Measurements from ENCODE around the gene TMCO4.

Gene TMCO4

DNA sequence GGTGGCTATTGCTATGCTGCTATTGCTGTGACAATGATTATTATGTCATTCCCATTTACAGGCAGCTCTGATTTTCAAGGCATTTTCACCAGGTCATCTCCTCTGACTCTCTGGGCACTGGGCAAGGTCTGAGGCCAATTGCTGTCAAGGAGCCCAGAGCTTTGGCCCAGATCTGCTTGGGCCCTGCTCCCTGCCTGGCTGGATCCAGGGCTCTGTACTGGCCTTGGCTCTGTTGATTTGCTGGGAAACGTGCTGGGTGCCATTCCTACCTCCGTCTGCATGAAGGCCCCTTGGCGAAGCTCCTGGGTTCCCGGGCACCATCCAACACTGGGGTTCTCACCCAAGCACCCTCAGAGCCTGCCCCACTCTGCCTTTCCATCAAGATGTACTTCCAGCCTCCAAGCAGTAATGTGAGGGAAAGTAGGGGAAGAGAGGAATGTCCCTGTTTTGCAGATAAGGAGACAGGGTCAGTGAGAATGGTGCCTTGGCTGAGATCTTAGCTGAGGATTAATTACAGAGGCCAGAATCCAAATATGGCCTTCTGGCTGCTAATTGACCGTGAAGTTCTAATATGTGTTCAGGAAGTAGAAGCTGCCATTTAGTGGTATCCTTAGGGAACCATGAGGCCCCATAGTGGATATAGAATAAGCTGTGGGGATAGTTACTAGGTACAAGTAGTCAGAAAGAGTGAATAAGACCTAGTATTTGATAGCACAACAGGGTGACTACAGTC lies 71.1 kb downstream of the TMCO4 start:
- TF ChIP-seq SIN3A (IDR thresholded peaks at IDR 0.05; ENCODE audit: borderline replicate concordance, insufficient read depth, low read length) (no peak), POLR2AphosphoS5 (IDR thresholded peaks at IDR 0.05; ENCODE audit: low read depth, low read length) (no peak), FOXP2 (optimal IDR thresholded peaks at IDR 0.05; ENCODE audit: borderline replicate concordance, extremely low read depth, extremely low read length, insufficient read depth) (no peak), REST (IDR thresholded peaks at IDR 0.05; ENCODE audit: insufficient read depth in 1 of 2, low read depth in 2 of 2, low read length in 2 of 2) (no peak), TAF1 (IDR thresholded peaks at IDR 0.05; ENCODE audit: borderline replicate concordance, insufficient read depth, low read length) (no peak)

DNA sequence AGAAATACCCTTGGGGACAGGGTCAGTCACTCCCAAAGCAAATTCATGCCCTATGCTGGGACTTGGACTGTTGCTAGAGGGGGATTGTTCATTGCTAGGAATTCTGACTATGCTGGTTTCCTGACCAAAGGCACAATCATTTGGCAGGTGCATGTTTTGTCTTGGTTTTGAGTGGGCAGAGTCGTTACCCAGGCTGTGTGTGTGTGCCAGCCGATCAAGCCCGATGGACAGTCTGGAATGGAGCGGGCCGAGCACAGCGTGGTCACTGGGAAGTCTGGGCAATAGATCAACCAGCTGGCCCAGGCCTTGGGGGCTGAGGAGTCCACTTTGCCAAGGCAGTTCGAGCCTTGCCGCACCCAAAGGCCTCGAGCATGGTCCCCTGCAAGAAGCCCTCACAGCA lies 74.1 kb downstream of the TMCO4 start:
- TF ChIP-seq SIN3A (IDR thresholded peaks at IDR 0.05; ENCODE audit: borderline replicate concordance, insufficient read depth, low read length) (no peak), REST (IDR thresholded peaks at IDR 0.05; ENCODE audit: insufficient read depth in 1 of 2, low read depth in 2 of 2, low read length in 2 of 2) (no peak), FOXP2 (optimal IDR thresholded peaks at IDR 0.05; ENCODE audit: borderline replicate concordance, extremely low read depth, extremely low read length, insufficient read depth) (no peak), TAF1 (IDR thresholded peaks at IDR 0.05; ENCODE audit: borderline replicate concordance, insufficient read depth, low read length) (no peak), POLR2AphosphoS5 (IDR thresholded peaks at IDR 0.05; ENCODE audit: low read depth, low read length) (no peak)

- TF ChIP-seq POLR2AphosphoS5 (IDR thresholded peaks at IDR 0.05; ENCODE audit: low read depth, low read length) (no peak), SIN3A (IDR thresholded peaks at IDR 0.05; ENCODE audit: borderline replicate concordance, insufficient read depth, low read length) (no peak), REST (IDR thresholded peaks at IDR 0.05; ENCODE audit: insufficient read depth in 1 of 2, low read depth in 2 of 2, low read length in 2 of 2) (no peak), TAF1 (IDR thresholded peaks at IDR 0.05; ENCODE audit: borderline replicate concordance, insufficient read depth, low read length) (no peak), FOXP2 (optimal IDR thresholded peaks at IDR 0.05; ENCODE audit: borderline replicate concordance, extremely low read depth, extremely low read length, insufficient read depth) (no peak)
Observed at GRCh38 chr1:19723874-19724273, 75.8 kb downstream of the TMCO4 start.

GRCh38 chr1:19720973-19721372 lies 78.7 kb downstream of the TMCO4 start:
- TF ChIP-seq TAF1 (IDR thresholded peaks at IDR 0.05; ENCODE audit: borderline replicate concordance, insufficient read depth, low read length): no peak
- no peak for TF ChIP-seq POLR2AphosphoS5 (IDR thresholded peaks at IDR 0.05; ENCODE audit: low read depth, low read length)
- TF ChIP-seq FOXP2 (optimal IDR thresholded peaks at IDR 0.05; ENCODE audit: borderline replicate concordance, extremely low read depth, extremely low read length, insufficient read depth): no peak
- TF ChIP-seq REST (IDR thresholded peaks at IDR 0.05; ENCODE audit: insufficient read depth in 1 of 2, low read depth in 2 of 2, low read length in 2 of 2): no peak
- TF ChIP-seq SIN3A (IDR thresholded peaks at IDR 0.05; ENCODE audit: borderline replicate concordance, insufficient read depth, low read length): no peak

All from PFSK-1 (cell line).